Colonic mucosa (tissue), 4 donors: ENCODE measurements around the gene CFAP61. TPM values are rescaled to one million over a fixed set of nuclear protein-coding genes. Genes with fewer than 3 reads are reported as not detected.

Experiments
- DNase-seq: peaks from one replicate; pipeline ENCODE4 v3.0.0-alpha.2; 2020
- H3K27ac ChIP-seq: fragments of 200-600 bp; one replicate; pipeline ENCODE4 v1.8.0; 2021
- H3K27me3 ChIP-seq: fragments of 200-600 bp; one replicate; pipeline ENCODE4 v1.8.0; 2021
- H3K36me3 ChIP-seq: fragments of 200-600 bp; one replicate; pipeline ENCODE4 v1.8.0; 2021
- H3K4me1 ChIP-seq: fragments of 200-600 bp; one replicate; pipeline ENCODE4 v1.8.0; 2021; ENCODE audit warnings: mild to moderate bottlenecking
- H3K4me3 ChIP-seq: fragments of 200-600 bp; one replicate; pipeline ENCODE4 v1.8.0; 2021
- H3K9ac ChIP-seq, 2 donors: one replicate each; pipeline ENCODE4 v1.7.0; 2013; ENCODE audit warnings: control low read depth in 2 of 2, low read depth in 2 of 2, low read length in 2 of 2
- H3K9me3 ChIP-seq: fragments of 200-600 bp; one replicate; pipeline ENCODE4 v1.8.0; 2021
- CTCF ChIP-seq: fragments of 200-600 bp; IDR thresholded peaks from one replicate; pipeline ENCODE4 v1.8.0; 2022; ENCODE audit warnings: antibody characterized with exemption, mild to moderate bottlenecking
- intact Hi-C: fragments of 100-400 bp; cut with DNase I; formaldehyde crosslinking; loops from one replicate; pipeline ENCODE4 v1.14.1; 2022
- total RNA-seq, 2 donors: library from RNA; stranded (reverse); fragmentation: NEBNext Ultra II Directional in 1 of 2; extraction: Animal tissue kit (Norgen Biotek cat#: 25700) in 1 of 2; gene quantifications; one replicate each; pipeline ENCODE4 v1.2.1, GENCODE V29; 2021
- donor health status: healthy.
- donor health status: DM: no; HTN: no; CAD: no.
- donor health status: DM: no; HTN: no; CAD: no.

Gene CFAP61
- total RNA-seq, 2 donors from 2014 or later: 0.32 TPM; not detected in 1

- H3K36me3 ChIP-seq: no peaks in the 10 kb centered on the region
- no peak for DNase-seq
- no peaks in the 10 kb centered on the region for H3K27me3 ChIP-seq
- H3K9me3 ChIP-seq: no peaks in the 10 kb centered on the region
- no peak overlapping the region for H3K4me3 ChIP-seq
- intact Hi-C loops: no loop called here
- no peak overlapping the region for H3K9ac ChIP-seq
- H3K4me1 ChIP-seq: no peaks in the 10 kb centered on the region
- no peak for TF ChIP-seq CTCF
- no peak overlapping the region for H3K27ac ChIP-seq
These were observed 266.2 kb downstream of the CFAP61 start for GRCh38 chr20:20318365-20319161.

- Histone ChIP-seq H3K36me3 (no peaks in the 10 kb centered on the region), H3K4me1 (no peaks in the 10 kb centered on the region), H3K4me3 (no peak overlapping the region), H3K9ac (no peak overlapping the region), H3K9me3 (no peaks in the 10 kb centered on the region), H3K27me3 (no peaks in the 10 kb centered on the region), H3K27ac (no peak overlapping the region)
- TF ChIP-seq CTCF: no peak
- intact Hi-C loops: no loop called here
- DNase-seq: no peak
These were observed 268.8 kb downstream of the CFAP61 start for GRCh38 chr20:20321134-20321533.

GRCh38 chr20:20321917-20322316 is 269.6 kb downstream of the CFAP61 start:
- intact Hi-C loops: no loop called here
- Histone ChIP-seq H3K9me3 (no peaks in the 10 kb centered on the region), H3K9ac (no peak overlapping the region), H3K27ac (no peak overlapping the region), H3K4me1 (no peaks in the 10 kb centered on the region), H3K27me3 (no peaks in the 10 kb centered on the region), H3K36me3 (no peaks in the 10 kb centered on the region), H3K4me3 (no peak overlapping the region)
- DNase-seq: no peak
- TF ChIP-seq CTCF: no peak

- H3K27ac ChIP-seq: no peak overlapping the region
- H3K9ac ChIP-seq: no peak overlapping the region
- no peaks in the 10 kb centered on the region for H3K9me3 ChIP-seq
- H3K27me3 ChIP-seq: no peaks in the 10 kb centered on the region
- H3K4me1 ChIP-seq: no peaks in the 10 kb centered on the region
- DNase-seq: no peak
- no peak overlapping the region for H3K4me3 ChIP-seq
- TF ChIP-seq CTCF: no peak
- no peaks in the 10 kb centered on the region for H3K36me3 ChIP-seq
- intact Hi-C loops: no loop called here
These were observed 270.6 kb downstream of the CFAP61 start for GRCh38 chr20:20322912-20323311.

GRCh38 chr20:20327746-20328145 is 275.4 kb downstream of the CFAP61 start:
- no peaks in the 10 kb centered on the region for H3K27me3 ChIP-seq
- TF ChIP-seq CTCF: no peak
- no peak for DNase-seq
- H3K4me1 ChIP-seq: no peaks in the 10 kb centered on the region
- H3K9ac ChIP-seq: no peak overlapping the region
- no peaks in the 10 kb centered on the region for H3K9me3 ChIP-seq
- H3K4me3 ChIP-seq: no peak overlapping the region
- intact Hi-C loops: no loop called here
- no peak overlapping the region for H3K27ac ChIP-seq
- no peaks in the 10 kb centered on the region for H3K36me3 ChIP-seq
